Lung microvascular endothelial cell (primary cell): ENCODE measurements around the gene IL15RA. TPM values are rescaled to one million over a fixed set of nuclear protein-coding genes. Genes with fewer than 3 reads are reported as not detected.
A peak's percentile ranks its signal among the peaks of the same experiment; 100 is the strongest.
"Not testable (repeated sequence)": the region's sequence is repeated elsewhere in the genome, so short reads cannot be mapped to it uniquely, and the experiment has no call there.

Source experiments
- DNase-seq, 2 donors: peaks; one replicate each; pipeline versions ENCODE4 v3.0.0 to v3.0.0-alpha.2; 2010; ENCODE audit warnings: low read depth in 2 of 2
- total RNA-seq: library from RNA; depleted of rRNA; stranded (reverse); fragments of >200 nt; gene quantifications from 2 replicates; pipeline ENCODE4 v1.2.1, GENCODE V29; 2014

IL15RA gene
- total RNA-seq, 1 donor from 2014 or later: 12.3 TPM

DNA sequence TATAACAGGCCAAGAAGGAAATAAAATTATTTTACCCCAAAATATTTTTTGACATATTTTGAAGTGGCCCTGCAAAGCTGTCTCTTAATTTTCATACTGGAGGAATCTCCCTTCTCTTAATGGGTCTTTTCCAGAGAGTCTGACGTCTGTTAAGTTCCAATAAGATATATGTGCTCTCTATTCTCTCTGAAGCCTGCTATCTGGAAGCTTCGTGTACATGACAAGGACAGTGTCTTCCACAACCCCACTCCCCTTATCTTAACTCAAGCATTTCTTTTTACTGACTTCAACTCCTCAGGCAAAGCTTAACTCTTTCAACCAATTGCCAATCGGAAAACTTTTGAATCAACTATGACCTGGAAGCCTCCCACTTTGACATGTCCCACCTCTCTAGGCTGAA, 29.2 kb upstream of the IL15RA start:
- no peak for DNase-seq

DNA sequence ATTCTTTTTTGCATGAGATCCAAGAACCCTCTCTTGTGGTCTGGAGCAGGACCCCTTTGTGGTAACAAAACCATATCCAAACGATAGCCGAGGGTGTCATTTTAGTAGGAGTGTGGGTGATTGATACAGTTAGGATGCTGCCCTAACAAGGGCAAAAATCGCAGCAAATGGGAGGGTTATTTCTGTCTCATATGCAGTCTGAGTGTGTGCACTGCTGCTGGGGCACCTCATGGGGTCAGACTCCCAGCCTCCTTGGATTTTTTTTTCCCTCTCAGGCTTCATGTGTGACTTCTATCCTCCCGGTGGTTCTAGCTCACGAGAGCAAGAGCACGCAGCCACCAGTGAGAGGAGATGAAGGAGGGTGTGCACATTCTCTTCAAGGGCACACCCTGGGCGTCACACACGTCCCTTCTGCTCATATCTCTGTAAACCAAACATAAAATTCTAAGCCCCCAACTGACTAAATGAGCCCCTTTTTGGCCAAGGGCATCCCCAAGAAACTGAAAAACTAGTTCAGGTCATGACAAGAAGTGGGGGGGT, 28.6 kb upstream of the IL15RA start:
- DNase-seq: no peak

DNA sequence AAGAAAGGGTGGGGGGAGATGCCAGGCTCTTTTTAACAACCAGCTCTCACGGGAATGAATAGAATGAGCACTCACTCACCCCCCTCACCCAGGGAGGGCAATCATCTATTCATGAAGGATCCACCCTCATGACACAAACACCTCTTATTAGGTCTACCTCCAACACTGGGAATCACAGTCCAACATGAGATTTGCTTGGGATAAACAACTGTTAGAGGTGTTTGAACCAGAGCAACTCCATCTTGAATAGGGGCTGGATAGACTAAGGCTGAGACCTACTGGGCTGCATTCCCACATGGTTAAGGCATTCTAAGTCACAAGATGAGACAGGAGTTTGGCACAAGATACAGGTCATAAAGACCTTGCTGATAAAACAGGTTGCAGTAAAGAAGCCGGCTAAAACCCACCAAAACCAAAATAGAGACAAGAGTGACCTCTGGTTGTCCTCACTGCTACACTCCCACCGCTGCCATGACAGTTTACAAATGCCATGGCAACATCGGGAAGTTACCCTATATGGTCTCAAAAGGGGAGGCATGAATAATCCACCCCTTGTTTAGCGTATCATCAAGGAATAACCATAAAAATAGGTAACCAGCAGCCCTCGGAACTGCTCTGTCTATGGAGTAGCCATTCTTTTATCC, 27.9 kb upstream of the IL15RA start:
- DNase-seq: not testable (repeated sequence)

DNA sequence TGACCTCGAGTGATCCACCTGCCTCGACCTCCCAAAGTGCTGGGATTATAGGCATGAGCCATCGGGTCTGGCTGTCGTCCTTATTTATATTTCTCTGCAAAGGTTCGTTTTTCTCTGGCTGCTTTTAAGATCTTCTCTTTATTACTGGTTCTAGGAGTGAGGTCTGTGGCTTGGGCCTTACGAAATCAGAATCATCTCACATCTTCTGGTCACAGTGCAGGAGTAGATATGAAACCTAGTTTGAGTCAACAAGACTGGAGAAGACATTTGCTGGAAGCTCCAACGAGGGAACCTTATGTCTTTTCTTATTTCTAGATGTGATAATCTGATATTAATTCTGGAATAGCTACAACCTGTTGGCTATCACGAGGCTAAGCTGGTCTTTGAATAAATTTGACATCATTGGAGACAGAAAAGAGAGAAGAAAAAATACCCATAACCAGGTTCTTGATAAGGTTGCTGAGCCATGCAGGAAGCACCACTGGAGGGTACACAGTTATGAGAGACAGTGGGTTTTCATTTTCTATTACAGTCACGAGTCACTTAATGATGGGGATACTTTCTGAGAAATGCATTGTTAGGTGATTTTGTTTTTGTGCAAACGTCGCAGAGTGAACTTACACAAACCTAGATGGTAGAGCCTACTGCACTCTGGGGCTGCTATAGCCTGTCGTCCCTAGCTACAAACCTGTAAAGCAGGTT, 25.6 kb upstream of the IL15RA start:
- DNase-seq: no peak

DNA sequence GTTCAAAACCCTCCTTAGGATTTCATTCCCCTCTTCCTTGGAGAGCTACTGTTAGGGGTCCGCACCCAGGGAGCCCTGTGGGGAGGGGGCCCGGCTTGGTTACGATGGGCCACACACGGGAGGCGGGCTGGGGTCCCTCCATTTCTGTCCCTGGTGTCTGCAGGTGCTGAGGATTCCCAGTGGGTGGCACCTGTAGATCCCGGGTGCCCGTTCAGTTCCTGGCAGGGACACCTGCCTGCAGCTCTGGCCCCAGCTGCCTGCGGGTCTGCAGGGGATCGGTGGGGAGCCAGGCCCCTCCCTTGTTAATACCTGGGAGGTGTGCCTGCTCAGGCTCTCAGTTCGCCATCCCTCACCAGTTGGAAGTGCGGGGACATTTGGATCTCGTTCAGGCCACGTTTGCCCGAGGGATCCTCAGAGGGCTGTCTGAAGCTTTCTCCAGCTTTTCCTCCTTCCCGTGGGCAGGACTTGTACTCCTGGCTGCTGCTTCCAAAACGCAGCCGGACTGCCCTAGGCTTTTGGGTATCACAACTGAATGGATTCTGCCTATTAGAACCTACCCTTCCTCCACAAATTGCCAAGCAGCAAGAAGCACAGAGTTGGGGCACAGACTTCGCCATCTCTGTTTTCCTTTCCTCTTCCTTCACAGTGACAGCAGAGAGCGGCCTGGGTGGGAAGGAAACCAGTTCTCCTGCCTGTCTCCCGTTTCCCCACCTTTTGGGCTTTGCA, 22.3 kb upstream of the IL15RA start:
- no peak for DNase-seq

DNA sequence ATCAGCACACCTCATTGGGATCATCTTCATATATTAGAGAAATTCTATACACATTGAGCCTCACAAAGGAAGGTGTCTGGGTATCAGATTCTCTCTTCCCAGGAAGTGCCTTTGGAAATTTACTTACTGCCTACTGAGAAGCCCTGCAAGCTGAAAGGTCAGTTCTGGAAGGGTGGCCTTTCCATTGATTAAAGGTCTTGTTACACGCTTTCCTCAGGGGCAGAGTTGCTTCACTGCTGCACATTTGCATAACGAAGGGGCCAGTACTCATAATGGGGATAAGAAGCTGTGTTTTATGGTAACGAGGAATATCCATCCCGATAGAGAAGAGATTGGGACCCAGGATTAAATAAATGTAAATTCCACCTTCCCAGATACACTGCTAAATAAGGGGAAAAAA, 19.4 kb upstream of the IL15RA start:
- DNase-seq: no peak

DNA sequence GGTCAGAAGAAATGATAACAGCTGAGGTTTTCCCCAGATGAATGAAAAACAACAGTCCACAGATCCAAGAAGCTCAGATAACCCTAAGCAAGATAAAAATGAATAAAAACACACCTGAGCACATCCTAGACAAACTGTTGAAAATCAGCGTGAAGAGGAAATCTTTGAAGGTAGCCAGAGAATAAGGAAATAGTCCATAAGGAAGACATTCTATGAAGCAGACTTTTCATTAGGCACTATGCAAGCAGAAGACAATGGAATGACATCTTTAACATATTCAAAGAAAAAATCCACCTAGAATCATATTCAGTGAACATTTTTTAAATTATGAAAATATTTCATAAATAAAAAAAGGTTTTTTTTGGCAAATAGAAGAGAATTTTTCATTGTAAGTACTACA, 15.1 kb upstream of the IL15RA start:
- no peak for DNase-seq

DNA sequence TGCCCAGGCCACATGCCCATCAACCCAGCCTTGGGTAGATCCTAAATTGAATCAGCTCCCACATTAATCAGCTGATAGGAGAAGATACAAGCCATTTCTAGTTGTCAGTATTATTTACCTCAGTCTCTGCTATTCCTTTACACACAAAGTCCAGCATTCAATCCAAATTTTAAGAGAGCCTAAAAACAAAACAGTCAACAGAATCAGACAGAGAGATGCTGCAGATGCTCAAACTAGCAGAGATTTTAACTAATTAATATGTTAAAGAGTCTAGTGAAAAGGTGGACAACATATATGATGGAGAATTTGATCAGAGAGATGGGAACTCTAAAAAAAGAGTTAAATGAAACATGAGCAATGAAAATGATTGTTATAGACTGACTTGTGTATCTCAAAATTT, 14.4 kb upstream of the IL15RA start:
- no peak for DNase-seq

DNA sequence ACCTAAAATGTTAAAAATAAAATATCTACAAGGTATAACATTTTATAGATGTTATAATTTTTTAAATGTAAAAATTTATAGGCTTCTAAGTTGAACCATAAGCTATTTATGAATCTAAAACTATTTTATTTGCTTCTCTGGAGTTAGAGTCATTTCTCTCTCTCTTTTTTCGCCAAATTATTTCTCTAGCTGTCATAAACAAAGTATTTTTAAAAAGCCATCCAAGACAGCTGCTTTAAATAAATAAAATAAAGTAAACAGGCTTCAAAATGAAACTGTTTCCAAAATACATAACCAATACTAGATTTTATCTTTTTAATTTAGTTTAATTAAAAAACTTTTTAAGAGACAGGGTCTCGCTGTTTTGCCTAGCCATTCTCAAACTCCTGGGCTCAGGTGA, 12.4 kb upstream of the IL15RA start:
- no peak for DNase-seq

DNA sequence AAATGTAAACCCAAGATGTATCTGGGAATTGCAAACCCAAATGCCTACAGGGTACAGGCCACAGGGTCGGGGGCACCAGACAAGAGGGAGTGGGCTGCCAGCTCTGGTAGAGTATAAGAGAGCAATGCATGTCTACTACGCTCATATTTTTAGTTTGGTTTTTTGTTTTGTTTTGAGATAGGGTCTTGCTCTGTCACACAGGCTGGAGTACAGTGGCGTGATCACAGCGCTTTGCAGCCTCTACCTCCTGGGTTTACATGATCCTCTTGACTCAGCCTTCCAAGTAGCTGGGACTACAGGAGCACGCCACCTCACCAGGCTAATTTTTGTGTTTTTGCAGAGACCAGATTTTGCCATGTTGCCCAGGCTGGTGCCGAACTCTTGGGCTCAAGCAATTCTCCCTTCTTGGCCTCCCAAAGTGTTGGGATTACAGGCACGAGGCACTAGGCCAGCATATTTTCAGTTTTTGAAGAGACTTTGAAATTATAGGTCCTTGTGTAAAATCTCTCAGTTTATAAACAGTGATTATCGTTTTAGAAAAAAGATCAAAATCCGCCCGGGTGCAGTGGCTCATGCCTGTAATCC, 11.1 kb upstream of the IL15RA start:
- DNase-seq: no peak

DNA sequence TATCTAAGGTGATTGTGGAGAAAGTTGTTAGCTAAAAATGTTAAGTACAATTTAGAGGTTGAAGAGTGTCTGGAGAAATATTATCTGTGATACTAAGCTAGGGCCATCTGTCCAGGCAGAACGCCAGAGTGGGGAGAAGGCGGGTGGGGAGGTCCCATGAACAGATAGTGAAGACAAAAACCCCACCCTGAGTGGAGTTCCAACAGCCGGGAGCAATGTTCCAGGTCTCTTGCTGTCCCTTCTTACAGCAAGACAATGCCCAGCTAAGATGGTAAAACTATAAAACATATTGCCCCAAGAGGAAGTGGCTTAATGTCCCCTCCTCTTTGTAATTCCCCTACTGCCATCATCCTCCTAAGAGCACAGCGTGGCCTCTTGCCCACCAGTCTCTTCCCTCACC, 10.4 kb upstream of the IL15RA start:
- DNase-seq: no peak

DNA sequence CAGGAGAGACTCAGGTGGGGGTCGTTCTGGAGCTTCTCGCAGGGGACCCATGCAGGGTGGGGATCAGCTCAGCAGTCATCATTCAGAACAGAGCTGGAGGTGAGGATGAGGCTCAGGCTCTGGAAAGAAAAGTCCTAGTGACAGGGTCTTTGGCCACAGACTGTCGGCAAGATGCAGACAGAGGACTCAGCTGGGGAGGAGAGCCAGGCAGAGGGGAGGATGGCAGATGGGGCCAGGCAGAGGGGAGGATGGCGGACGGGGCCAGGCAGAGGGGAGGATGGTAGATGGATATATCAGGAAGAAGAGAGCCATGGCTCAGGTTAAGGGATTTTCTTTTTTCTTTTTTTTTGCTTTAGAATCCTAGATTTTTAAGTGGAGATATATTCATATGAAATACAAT, 7.7 kb upstream of the IL15RA start:
- no peak for DNase-seq

DNA sequence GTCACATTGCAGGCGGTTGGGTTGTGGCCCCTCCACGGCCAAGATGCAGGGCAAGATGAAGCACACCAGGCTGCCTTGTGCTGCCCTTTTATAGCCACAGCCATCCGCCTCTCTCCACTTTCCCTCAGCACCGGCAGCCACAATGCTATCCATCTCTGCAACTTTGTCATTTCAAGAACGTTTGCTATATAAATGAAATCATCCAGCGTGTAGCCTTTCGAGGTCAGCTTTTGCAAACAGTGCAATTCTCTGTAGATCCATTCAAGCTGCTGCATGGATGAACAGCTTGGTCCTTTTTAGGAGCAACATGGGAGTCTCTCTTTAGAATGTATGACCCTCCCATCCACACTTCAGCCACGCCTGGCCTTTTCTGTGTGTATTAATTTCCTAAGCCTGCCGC, 6.4 kb upstream of the IL15RA start:
- no peak for DNase-seq

DNA sequence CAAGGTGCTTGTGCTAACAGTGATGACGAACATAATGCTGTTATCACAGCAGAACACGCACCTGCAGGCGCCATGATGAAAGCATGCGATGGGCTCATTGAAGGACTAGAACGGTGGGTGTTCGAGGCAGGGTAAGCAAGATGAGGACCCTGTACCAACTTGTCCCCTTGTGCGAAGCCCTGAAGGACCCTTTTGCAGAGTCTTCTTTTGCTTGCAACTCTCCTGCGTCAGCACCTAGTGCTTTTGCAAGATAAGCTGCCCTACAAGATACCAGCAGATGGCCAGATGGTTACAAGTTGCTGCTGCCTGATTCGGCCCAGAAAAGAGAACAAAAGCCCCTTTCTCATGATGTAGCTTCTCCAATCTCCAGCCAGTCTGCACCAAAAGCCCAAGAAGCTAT, 4.2 kb upstream of the IL15RA start:
- DNase-seq: no peak

DNA sequence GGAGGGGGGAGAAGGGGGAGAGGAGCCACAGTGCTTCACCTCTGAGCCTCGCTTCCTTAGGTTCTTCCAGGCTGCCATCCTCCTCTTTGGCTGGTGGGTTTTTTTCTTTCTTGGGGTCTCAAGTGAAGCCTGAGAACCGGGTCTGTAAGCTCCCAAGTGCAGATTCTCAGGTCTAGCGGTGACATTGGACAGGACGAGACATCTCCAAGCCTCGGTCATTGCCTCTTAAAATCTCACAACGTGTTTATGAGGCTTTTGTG, 817 bp upstream of the IL15RA start:
- DNase-seq: peak in 1 of 2 donors; percentile 11

DNA sequence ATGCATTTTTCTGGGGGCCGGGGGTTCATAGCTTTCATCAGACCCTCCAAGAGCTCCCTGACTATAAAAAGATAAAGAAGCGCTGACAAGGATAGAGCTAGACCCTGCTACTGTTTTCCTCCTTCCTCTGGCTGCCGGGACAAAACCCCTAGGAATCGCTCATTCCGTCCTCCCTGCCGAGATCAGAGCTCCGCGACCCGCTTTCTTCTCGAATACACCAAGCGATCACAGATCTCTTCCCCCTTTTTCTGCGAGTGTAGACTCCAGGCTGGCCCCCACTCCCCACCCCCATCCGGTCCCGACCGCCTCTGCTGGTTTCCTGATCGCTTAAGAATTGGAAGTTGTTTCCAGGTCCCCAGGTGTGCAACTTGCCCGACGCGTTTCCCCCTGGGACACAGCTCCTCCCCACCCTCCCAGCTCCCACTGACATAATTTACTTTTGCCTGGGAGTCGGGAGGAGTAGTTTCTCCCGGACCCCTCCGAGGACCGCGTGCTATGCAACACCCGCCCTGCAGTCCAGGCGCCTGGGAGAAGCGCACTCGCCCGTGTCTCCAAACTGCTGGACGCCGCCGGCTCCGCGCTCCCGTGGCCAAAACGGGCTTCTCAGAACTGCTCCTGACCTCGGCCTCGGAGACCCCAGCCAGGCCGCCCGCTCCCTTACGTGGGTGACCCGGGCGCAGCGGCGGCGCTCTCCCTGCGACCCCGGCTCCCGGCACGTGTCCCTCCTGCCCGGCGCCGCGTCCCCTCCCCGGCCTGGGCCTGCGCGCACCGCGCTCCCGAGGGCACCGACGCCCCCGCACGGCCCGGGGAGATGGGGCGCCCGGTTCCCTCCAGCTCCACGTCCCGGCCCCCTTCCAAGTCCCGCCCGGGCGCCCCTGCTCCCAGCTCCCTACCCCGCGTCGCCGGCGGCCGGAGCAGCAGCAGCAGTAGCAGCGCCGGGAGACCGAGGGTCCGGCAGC, 552 bp downstream of the IL15RA start:
- DNase-seq: peak; percentile 67 to 69

DNA sequence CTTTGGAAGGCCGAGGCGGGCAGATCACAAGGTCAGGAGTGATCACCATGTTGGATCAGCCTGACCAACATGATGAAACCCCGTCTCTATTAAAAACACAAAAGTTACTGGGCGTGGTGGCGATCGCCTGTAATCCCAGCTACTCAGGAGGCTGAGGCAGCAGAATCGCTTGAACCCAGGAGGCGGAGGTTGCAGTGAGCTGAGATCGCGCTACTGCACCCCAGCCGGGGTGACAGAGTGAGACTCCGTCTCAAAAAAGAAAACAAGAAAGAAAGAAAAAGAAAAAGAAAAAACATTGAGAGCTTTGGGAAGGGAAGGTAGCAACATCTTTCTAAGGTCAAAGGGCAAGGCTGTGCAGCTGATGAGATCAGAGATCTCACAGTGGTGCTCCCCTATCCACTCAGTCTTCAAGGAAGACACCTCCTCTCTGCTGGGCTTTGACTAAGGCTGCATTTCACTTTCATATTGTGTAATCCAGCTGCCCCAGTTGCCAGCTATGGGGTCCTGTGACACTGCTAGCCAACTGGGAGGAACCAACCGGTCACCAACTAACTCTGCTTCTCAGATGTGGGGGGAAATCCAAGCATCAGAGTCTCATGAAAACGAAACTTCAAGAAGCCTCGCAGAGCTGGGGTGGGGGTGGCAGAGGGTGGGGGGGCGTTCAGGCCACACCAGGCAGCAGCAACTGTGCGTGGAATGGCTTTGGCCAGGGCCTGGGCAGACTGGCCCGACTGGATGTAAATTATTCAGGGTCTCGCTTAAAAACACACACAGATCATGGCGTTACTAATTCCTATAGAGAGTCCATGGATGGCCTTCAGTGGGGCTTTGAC, 1.5 kb downstream of the IL15RA start:
- peak; percentile 54 to 71 for DNase-seq

DNA sequence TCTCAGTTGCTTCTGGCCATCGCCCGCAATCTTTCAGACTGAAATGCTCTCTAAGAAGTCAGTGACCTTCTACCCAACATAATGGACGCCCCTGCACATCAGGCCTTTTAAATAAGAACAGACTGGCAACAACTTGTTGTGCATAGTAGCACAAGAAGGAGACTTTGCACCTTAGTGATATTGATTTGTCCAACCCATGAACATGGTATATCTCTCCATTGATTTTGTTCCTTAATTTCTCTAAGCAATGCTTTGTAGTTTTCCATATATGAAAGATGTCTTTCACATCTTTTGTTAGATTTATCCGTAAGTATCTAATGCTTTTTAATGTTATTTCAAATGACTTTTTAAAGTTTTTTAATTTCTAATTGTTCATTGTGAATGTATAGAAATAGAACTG, 4.3 kb downstream of the IL15RA start:
- no peak for DNase-seq

DNA sequence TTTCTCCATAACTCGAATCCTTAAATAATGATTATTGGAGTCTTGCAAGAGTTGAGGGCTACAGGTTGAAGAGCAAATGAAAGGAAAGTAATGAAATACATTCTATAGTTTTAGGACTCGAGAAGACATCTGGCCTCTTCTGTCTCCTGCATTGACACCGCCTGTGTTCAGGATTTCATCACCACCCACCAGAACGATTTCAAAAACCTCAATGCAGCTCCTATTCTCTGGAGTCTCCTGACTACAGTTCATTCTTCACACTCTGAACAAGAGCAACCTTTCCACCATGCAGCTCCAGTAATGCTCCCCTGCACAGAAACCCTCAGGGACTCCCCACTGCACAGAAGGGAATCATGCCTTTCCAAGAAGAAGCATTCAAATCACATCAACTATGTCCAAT, 5.5 kb downstream of the IL15RA start:
- DNase-seq: peak in 1 of 2 donors; percentile 13

DNA sequence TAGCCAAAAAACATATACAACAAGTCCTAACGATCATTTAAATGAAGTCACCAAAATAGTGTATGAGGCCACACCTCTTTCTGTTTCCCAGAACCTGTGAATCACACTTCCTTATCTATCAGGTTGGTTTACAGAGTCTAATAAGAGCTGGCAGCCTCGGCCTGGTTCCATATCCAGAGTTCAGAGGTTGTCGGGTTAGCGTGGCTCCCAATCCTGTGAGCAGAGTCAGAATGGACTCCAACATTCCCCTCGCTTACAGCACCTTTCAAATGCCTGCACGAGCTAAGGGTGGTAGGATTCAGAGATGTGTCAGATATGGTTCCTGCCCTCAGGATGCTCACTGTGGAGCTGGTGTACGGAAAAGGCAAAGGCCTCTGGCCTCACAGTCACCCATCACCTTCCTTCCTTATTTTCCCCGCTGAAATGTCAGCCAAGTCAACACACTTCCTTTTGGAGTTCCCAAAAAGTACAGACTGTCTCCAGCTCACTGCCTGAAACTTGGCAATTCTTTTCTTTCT, 6.0 kb downstream of the IL15RA start:
- DNase-seq: peak; percentile 73 to 77
